Measurements from ENCODE around the gene CCT2.

DNA sequence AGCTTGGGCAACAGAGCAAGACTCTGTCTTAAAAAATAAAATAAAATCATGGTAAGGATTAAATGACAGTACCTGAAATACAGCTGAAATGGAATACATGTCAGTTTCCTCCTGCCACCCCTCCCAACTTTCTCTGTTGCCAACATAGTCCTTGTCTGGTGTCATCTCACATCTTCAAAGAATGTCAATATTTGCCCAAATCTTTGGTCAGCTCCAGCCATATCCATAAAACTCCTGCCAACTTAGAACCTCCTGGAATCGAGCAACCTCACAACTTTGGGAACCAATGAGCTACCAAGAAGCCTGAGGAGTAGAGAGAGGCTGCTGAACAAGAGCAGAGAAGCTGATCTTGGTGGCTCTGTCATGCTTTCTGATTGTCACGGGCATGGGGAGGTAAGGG, 36.3 kb downstream of the CCT2 start:
- TF ChIP-seq, protein P1, sequence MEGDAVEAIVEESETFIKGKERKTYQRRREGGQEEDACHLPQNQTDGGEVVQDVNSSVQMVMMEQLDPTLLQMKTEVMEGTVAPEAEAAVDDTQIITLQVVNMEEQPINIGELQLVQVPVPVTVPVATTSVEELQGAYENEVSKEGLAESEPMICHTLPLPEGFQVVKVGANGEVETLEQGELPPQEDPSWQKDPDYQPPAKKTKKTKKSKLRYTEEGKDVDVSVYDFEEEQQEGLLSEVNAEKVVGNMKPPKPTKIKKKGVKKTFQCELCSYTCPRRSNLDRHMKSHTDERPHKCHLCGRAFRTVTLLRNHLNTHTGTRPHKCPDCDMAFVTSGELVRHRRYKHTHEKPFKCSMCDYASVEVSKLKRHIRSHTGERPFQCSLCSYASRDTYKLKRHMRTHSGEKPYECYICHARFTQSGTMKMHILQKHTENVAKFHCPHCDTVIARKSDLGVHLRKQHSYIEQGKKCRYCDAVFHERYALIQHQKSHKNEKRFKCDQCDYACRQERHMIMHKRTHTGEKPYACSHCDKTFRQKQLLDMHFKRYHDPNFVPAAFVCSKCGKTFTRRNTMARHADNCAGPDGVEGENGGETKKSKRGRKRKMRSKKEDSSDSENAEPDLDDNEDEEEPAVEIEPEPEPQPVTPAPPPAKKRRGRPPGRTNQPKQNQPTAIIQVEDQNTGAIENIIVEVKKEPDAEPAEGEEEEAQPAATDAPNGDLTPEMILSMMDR (IDR thresholded peaks at IDR 0.05 in 4 of 5, conservative IDR thresholded peaks at IDR 0.05 in 1 of 5), result no peak
- TF ChIP-seq POLR2A (IDR thresholded peaks at IDR 0.05), result no peak
